ENCODE measurements around the gene INPP5A. TPM values are rescaled to one million over a fixed set of nuclear protein-coding genes. Genes with fewer than 3 reads are reported as not detected.

The INPP5A gene
- total and polyA plus RNA-seq, 2 of the 13 experiments (the other 11 are each of a cell fraction or from before 2014, with no cell fraction given) = 17.5 to 37.9 TPM

DNA sequence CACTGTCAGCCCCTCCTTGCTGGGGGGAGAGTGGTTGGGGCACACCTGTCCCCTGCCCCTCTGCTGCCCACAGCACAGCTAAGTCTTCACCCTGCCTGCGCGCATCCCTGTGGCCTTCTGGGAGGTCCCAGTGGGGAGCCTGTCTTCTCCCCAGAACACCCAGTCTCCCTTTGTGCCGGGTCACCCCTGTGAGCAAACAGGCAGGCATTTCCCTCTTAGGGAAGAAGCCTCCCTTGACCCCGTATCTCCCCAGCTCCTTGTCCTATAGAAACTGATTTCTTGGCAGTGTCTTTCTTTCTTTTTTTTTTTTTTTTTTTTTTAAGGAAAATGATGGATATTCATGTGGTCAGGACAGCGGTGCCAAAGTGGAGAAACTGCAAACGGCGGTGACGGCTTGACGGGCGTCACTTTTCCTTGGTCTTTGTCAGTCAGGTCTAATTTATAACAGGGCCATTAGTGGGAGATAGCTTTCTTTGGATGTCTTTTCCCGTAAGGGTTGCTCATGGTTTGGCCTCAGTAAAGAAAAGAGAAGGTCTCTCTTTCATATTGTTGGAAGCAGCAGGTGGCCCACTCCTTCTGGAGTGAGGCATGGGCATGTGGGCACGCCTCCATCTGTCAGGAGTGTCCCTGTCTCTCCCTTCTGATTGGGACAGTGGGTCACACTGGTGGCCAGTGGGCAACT is 133.1 kb downstream of the INPP5A start (continued):
- TF ChIP-seq POLR2AphosphoS2 (IDR thresholded peaks at IDR 0.05; ENCODE audit: low read depth, low read length) = no peak
- no peak for TF ChIP-seq DPF2 (CRISPR knock-in tag; IDR thresholded peaks at IDR 0.05; ENCODE audit: borderline replicate concordance, low read depth)
- TF ChIP-seq, protein P1, sequence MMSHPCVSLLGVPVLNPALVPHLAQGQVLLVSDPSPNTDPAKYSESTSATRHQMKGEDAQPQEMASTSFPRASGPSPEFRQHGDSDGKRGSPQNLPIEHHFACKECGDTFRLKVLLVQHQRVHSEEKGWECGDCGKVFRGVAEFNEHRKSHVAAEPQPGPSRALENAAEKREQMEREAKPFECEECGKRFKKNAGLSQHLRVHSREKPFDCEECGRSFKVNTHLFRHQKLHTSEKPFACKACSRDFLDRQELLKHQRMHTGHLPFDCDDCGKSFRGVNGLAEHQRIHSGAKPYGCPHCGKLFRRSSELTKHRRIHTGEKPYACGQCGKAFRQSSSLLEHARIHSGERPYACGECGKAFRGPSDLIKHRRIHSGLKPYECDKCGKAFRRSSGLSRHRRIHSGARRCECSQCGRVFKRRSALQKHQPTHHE (CRISPR knock-in tag; IDR thresholded peaks at IDR 0.05; ENCODE audit: borderline replicate concordance) = no peak
- no peak for TF ChIP-seq ARHGAP35 (CRISPR knock-in tag; IDR thresholded peaks at IDR 0.05; ENCODE audit: borderline replicate concordance)
- no peak for TF ChIP-seq ZNF546 (CRISPR knock-in tag; conservative IDR thresholded peaks at IDR 0.05)
- TF ChIP-seq, protein P2, sequence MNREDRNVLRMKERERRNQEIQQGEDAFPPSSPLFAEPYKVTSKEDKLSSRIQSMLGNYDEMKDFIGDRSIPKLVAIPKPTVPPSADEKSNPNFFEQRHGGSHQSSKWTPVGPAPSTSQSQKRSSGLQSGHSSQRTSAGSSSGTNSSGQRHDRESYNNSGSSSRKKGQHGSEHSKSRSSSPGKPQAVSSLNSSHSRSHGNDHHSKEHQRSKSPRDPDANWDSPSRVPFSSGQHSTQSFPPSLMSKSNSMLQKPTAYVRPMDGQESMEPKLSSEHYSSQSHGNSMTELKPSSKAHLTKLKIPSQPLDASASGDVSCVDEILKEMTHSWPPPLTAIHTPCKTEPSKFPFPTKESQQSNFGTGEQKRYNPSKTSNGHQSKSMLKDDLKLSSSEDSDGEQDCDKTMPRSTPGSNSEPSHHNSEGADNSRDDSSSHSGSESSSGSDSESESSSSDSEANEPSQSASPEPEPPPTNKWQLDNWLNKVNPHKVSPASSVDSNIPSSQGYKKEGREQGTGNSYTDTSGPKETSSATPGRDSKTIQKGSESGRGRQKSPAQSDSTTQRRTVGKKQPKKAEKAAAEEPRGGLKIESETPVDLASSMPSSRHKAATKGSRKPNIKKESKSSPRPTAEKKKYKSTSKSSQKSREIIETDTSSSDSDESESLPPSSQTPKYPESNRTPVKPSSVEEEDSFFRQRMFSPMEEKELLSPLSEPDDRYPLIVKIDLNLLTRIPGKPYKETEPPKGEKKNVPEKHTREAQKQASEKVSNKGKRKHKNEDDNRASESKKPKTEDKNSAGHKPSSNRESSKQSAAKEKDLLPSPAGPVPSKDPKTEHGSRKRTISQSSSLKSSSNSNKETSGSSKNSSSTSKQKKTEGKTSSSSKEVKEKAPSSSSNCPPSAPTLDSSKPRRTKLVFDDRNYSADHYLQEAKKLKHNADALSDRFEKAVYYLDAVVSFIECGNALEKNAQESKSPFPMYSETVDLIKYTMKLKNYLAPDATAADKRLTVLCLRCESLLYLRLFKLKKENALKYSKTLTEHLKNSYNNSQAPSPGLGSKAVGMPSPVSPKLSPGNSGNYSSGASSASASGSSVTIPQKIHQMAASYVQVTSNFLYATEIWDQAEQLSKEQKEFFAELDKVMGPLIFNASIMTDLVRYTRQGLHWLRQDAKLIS (CRISPR knock-in tag; IDR thresholded peaks at IDR 0.05) = no peak
- TF ChIP-seq KDM6A (CRISPR knock-in tag; IDR thresholded peaks at IDR 0.05; ENCODE audit: low read depth) = no peak
- TF ChIP-seq MED1 (CRISPR knock-in tag; IDR thresholded peaks at IDR 0.05) = no peak
- TF ChIP-seq, protein P3, sequence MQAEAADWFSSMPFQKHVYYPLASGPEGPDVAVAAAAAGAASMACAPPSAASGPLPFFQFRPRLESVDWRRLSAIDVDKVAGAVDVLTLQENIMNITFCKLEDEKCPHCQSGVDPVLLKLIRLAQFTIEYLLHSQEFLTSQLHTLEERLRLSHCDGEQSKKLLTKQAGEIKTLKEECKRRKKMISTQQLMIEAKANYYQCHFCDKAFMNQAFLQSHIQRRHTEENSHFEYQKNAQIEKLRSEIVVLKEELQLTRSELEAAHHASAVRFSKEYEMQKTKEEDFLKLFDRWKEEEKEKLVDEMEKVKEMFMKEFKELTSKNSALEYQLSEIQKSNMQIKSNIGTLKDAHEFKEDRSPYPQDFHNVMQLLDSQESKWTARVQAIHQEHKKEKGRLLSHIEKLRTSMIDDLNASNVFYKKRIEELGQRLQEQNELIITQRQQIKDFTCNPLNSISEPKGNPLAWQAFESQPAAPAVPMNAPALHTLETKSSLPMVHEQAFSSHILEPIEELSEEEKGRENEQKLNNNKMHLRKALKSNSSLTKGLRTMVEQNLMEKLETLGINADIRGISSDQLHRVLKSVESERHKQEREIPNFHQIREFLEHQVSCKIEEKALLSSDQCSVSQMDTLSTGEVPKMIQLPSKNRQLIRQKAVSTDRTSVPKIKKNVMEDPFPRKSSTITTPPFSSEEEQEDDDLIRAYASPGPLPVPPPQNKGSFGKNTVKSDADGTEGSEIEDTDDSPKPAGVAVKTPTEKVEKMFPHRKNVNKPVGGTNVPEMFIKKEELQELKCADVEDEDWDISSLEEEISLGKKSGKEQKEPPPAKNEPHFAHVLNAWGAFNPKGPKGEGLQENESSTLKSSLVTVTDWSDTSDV (CRISPR knock-in tag; IDR thresholded peaks at IDR 0.05) = no peak
- TF ChIP-seq, protein P4, sequence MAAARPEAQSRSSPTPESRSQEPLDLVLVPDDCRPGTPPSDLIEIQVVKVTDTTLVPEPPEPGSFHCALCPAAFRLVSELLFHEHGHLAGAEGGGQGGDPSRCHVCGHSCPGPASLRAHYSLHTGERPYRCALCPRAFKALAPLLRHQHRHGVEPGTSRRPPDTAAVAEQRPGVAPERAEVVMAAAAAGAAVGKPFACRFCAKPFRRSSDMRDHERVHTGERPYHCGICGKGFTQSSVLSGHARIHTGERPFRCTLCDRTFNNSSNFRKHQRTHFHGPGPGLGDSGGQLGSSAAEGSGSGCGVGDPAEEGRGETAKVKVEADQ (CRISPR knock-in tag; IDR thresholded peaks at IDR 0.05; ENCODE audit: borderline replicate concordance) = no peak
- TF ChIP-seq, protein P5, sequence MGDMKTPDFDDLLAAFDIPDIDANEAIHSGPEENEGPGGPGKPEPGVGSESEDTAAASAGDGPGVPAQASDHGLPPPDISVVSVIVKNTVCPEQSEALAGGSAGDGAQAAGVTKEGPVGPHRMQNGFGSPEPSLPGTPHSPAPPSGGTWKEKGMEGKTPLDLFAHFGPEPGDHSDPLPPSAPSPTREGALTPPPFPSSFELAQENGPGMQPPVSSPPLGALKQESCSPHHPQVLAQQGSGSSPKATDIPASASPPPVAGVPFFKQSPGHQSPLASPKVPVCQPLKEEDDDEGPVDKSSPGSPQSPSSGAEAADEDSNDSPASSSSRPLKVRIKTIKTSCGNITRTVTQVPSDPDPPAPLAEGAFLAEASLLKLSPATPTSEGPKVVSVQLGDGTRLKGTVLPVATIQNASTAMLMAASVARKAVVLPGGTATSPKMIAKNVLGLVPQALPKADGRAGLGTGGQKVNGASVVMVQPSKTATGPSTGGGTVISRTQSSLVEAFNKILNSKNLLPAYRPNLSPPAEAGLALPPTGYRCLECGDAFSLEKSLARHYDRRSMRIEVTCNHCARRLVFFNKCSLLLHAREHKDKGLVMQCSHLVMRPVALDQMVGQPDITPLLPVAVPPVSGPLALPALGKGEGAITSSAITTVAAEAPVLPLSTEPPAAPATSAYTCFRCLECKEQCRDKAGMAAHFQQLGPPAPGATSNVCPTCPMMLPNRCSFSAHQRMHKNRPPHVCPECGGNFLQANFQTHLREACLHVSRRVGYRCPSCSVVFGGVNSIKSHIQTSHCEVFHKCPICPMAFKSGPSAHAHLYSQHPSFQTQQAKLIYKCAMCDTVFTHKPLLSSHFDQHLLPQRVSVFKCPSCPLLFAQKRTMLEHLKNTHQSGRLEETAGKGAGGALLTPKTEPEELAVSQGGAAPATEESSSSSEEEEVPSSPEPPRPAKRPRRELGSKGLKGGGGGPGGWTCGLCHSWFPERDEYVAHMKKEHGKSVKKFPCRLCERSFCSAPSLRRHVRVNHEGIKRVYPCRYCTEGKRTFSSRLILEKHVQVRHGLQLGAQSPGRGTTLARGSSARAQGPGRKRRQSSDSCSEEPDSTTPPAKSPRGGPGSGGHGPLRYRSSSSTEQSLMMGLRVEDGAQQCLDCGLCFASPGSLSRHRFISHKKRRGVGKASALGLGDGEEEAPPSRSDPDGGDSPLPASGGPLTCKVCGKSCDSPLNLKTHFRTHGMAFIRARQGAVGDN (CRISPR knock-in tag; IDR thresholded peaks at IDR 0.05) = no peak

Measured in HepG2 (cell line).